GM21423 (cell line): ENCODE data around the gene UTY.

Source experiments
- ATAC-seq: cut with Tn5 transposase; IDR thresholded peaks from one replicate; pipeline ENCODE4 v1.9.1; 2021; ENCODE audit warnings: mild to moderate bottlenecking, moderate library complexity; ENCODE audit not compliant: unreplicated experiment

UTY gene

DNA sequence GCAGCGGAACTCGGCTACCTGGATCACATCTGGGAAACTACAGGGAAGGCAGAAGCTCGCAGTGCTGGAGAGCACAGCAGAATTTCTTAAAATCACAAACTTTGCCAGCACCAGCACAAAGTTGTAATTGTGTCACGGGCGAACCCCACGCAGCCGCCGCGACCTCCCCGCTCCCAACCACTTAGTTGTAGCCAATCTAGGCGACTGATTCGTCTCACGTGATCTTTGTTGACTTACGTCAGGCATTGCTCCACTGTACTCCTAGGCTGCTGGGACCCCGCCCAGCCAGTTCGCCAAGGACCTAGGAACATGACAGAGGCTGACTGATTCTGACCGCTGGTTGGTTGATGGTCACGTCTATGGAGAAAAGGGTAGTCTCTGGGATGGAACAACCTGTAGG is at the start of gene UTY:
UTY (minus strand) TSS at position 206 of the 400 bp plus-strand sequence. CDS start 368 bp downstream, outside the sequence.
- ATAC-seq = peak; percentile 96

GRCh38 chrY:13520474-13520873 is 40.6 kb upstream of the UTY start:
- ATAC-seq = no peak

- no peak for ATAC-seq
These were observed 21.4 kb upstream of the UTY start for GRCh38 chrY:13501215-13501614.

DNA sequence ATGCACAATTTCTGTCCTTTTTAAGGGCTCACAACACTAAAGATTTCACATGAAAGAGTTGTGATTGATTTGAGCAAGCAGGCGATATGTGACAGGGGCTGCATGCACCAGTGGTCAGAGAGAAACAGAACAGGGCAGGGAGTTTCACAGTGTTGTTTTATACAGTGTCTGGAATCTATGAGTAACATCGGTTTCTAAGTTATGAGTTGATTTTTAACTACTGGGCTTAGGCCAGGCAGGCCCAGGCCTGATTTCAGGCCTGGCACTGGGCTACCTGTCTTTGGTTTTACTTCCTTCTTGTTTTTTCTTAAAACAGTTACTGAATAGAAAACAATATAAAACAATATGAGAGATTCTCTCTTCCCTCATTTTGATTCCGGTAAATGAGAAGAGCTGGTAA is 13.9 kb upstream of the UTY start:
- ATAC-seq = peak; percentile 50

- ATAC-seq = no peak
These were observed 12.6 kb upstream of the UTY start for GRCh38 chrY:13492408-13492807.

DNA sequence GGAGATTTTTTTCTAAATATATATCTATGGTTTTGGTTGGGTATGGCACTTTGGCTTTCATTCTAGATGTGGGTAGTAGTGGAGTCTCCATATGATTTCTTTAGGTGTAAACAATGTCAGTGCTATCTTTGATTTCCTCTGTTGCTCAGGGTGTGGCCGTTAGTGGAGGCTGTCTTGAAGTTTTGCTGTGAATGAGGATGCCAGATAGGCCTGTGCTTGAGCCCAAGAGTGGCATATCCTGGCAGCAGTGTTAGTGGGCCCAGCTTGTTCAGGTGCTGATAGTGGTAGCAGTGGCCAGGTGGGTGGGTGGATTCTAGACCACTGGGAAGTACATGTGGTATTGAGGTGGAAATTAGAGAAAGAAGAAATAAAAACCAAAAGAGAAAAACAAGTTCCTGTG is 8.9 kb upstream of the UTY start:
- no peak for ATAC-seq

GRCh38 chrY:13479121-13479711 is 617 bp downstream of the UTY start:
- peak; percentile 33 for ATAC-seq

GRCh38 chrY:13478126-13478785 is 1.6 kb downstream of the UTY start:
- ATAC-seq = peak; percentile 42

DNA sequence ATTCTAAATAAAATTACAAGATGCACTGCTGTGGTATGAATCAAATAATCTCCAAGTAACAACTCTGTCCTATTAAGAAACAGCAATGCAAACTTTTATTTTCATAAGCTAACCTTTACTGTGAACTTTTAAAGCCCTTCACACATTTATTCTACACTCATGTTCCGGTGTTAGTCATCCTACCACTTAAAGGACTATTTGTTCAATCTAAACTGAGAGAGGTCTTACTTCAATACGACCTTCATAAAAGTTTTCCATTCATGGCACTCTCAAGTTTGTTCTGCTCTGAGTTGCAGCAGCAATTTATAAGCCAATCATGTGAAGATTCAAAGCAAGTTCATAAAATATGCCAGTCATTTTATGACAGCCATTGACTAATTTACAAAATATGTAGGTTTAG is 4.8 kb downstream of the UTY start:
- no peak for ATAC-seq

- ATAC-seq = no peak
These were observed 28.3 kb downstream of the UTY start for GRCh38 chrY:13451572-13451971.

- ATAC-seq = no peak
These were observed 29.2 kb downstream of the UTY start for GRCh38 chrY:13450596-13451130.

GRCh38 chrY:13445566-13445965 is 34.3 kb downstream of the UTY start:
- ATAC-seq = no peak

GRCh38 chrY:13443146-13443545 is 36.7 kb downstream of the UTY start:
- ATAC-seq = no peak

DNA sequence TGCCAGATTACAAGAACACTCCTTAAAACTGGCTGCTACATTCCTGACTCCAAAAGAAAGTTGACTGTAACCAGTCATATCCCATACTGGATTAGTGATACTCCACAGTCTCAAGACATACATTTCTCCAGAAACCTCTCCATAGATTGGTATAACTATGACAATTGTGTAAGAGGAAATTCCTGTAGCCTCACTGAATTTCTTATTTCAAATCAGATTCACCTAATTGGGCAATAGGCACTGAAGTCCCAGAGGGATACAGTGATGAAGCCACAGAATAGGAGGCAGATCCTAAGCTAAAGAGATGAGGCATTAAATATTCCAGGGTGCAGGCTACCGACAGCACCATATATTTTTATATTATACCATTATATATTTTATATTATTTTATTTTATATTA is 39.0 kb downstream of the UTY start:
- ATAC-seq = no peak

- peak; percentile 76 for ATAC-seq
These were observed 43.6 kb downstream of the UTY start for GRCh38 chrY:13435968-13436937.

- no peak for ATAC-seq
These were observed 44.4 kb downstream of the UTY start for GRCh38 chrY:13435206-13435967.

- no peak for ATAC-seq
These were observed 47.4 kb downstream of the UTY start for GRCh38 chrY:13432293-13433025.

GRCh38 chrY:13429551-13429950 is 50.3 kb downstream of the UTY start:
- ATAC-seq = no peak

- no peak for ATAC-seq
These were observed 56.5 kb downstream of the UTY start for GRCh38 chrY:13423281-13423732.
